ENCODE data around the gene MYL5.

The MYL5 gene

DNA sequence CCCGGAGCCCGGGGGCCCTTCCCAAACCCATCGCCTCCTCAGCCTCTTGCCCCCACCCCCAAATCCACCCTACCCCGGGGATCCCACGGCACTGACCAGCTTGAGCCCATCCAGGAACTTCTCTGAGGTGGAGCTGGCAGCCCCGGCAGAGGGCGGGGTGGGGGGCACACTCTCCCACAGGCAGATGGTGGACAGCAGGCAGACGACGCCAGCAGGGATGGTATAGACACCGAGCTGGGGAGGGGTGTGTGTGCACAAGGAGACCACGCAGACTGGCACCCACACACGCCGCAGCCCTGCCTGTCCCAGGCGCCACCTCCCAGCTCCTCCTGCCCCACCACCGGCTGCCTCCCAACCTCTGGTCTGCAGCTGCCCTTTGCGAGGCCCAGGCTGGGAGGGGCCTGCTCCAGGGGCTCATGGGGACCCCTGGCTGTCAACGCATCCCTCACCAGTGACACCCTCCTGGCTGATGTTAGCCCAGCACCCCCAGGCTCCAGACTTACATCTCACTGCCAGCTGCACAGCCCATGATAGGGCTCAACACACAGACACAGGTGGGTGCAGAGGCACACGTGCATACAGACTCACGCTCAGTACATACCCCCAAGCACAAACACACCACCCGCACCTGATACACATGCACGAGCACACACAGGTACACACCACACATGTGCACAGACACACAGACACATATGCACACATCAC, 10.4 kb downstream of the MYL5 start:
- TF ChIP-seq CTCF (IDR thresholded peaks at IDR 0.05; ENCODE audit: control insufficient read depth, extremely low read depth, insufficient read depth): no peak
- H3K4me3 ChIP-seq (ENCODE audit: low read depth, low read length): no peak overlapping the region
- no peak for DNase-seq (ENCODE audit: low read depth)

GRCh38 chr4:685679-686412, 11.5 kb downstream of the MYL5 start:
- no peak overlapping the region for H3K4me3 ChIP-seq (ENCODE audit: low read depth, low read length)
- TF ChIP-seq CTCF (IDR thresholded peaks at IDR 0.05; ENCODE audit: control insufficient read depth, extremely low read depth, insufficient read depth): no peak
- DNase-seq (ENCODE audit: low read depth): no peak

GRCh38 chr4:686413-687040, 12.2 kb downstream of the MYL5 start:
- DNase-seq (ENCODE audit: low read depth): no peak
- no peak for TF ChIP-seq CTCF (IDR thresholded peaks at IDR 0.05; ENCODE audit: control insufficient read depth, extremely low read depth, insufficient read depth)
- no peak overlapping the region for H3K4me3 ChIP-seq (ENCODE audit: low read depth, low read length)

DNA sequence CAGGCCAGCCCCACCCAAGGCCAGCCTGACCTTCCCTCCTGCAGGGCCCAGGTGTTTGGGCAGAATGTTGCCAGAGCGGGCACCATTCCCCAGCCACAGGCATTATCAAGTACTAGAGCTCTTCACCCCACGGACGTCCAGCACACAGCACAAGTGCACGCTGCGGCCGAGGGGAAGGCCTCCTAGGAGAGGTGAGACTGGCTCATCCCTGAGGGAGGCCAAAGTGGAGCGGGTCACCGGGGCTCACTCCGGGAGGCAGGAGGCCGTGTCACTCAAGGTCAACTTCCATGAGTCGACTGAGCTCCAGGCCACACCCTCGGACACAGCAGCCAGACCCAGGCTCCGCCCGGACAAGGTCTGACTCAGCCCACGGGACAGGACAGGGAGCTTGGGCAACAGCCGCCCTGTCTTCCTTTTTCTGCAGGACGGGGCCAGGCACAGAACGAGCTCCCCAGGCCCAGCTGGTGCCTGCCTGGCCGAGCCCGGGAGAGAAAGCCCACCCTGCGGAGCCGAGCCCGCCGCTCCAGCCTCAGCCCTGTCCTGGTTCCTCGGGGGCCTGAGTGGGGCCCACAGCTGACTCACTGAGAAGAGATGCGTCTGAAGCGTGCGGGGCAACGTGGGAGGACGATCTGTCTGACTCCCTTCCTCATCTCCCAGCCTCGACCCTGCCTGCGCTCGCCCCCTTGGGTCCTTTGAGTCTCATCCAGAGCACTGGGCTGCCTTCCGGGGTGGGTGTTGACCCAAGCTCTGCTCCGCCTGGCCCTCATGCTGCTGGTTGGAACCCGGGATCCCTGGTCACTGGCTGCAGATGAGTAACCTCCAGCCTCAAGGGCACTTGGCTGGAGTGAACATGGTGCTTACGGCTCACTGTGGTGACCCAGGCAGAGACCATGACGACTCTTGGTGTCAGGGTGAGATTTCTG, 13.0 kb downstream of the MYL5 start:
- H3K4me3 ChIP-seq (ENCODE audit: low read depth, low read length): peak overlapping the region; percentile 51
- TF ChIP-seq CTCF (IDR thresholded peaks at IDR 0.05; ENCODE audit: control insufficient read depth, extremely low read depth, insufficient read depth): no peak
- DNase-seq (ENCODE audit: low read depth): peak; percentile 90

DNA sequence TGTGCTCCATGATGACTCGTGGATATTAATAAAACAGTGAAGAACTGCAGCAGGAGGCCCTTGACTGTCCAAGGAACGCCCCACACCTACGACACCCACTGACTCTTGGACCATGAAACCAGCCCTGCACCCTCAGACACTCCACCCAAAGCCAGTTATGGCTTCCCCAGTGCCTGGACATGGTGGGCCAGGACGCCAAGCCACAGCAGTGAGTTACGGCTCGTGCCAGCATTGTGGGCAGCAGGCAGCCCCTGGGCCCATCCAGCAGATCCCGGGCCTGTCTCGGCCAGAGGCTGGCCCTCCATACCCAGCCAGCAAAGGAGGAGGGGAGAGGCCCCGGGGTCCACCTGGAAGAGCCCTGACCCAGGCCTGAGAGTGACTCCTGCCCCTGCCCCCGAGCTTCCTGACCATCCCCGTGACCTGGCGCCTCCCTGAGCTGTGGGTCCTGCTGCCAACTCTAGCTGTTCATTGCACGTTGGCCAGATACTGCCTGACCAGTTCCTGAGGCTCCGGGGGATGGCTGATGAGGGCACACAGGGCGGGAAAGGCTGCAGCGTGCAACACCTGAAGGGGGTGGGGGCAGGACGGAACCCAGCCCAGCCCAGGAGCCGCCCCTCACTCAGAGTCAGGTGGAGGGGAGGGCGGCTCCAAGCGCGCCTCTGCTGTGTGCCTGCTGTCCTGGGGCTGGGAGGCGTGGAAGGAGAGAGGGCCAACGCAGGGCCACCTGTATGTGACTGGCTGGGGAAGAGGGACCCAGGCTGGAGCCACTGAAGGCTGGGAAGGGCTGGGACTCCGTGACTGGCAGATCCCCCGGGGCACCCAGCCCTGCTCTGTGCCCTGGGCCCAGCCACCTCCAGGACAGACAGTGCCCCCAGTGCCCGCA, 13.9 kb downstream of the MYL5 start:
- TF ChIP-seq CTCF (IDR thresholded peaks at IDR 0.05; ENCODE audit: control insufficient read depth, extremely low read depth, insufficient read depth): no peak
- peak; percentile 45 for DNase-seq (ENCODE audit: low read depth)
- H3K4me3 ChIP-seq (ENCODE audit: low read depth, low read length): peak overlapping the region; percentile 51

All from LNCaP clone FGC (cell line).